Measurements from ENCODE around the gene CA12.

The CA12 gene

GRCh38 chr15:63312286-63312685 lies 69.4 kb downstream of the CA12 start:
- no peak for DNase-seq

- DNase-seq: no peak
Measured at GRCh38 chr15:63310646-63311045, 71.0 kb downstream of the CA12 start.

GRCh38 chr15:63308947-63309346 lies 72.7 kb downstream of the CA12 start:
- DNase-seq: no peak

- DNase-seq: no peak
Measured at GRCh38 chr15:63308491-63308890, 73.2 kb downstream of the CA12 start.

GRCh38 chr15:63306492-63307073 lies 75.1 kb downstream of the CA12 start:
- no peak for DNase-seq

- DNase-seq: no peak
Measured at GRCh38 chr15:63305260-63305659, 76.4 kb downstream of the CA12 start.

- DNase-seq: no peak
Measured at GRCh38 chr15:63301088-63301487, 80.6 kb downstream of the CA12 start.

- DNase-seq: no peak
Measured at GRCh38 chr15:63299943-63300575, 81.6 kb downstream of the CA12 start.

- no peak for DNase-seq
Measured at GRCh38 chr15:63296195-63296594, 85.5 kb downstream of the CA12 start.

- no peak for DNase-seq
Measured at GRCh38 chr15:63295341-63295740, 86.3 kb downstream of the CA12 start.

GRCh38 chr15:63294359-63294758 lies 87.3 kb downstream of the CA12 start:
- no peak for DNase-seq

GRCh38 chr15:63292771-63293170 lies 88.9 kb downstream of the CA12 start:
- DNase-seq: no peak

- no peak for DNase-seq
Measured at GRCh38 chr15:63292241-63292640, 89.4 kb downstream of the CA12 start.

- DNase-seq: no peak
Measured at GRCh38 chr15:63291507-63291906, 90.1 kb downstream of the CA12 start.

GRCh38 chr15:63288778-63289378 lies 92.8 kb downstream of the CA12 start:
- peak in 1 of 51 donors; percentile 54 for DNase-seq

- peak in 1 of 51 donors; percentile 18 for DNase-seq
Measured at GRCh38 chr15:63288342-63288741, 93.3 kb downstream of the CA12 start.

- no peak for DNase-seq
Measured at GRCh38 chr15:63287109-63287508, 94.5 kb downstream of the CA12 start.

- DNase-seq: no peak
Measured at GRCh38 chr15:63284335-63284734, 97.3 kb downstream of the CA12 start.

- DNase-seq: no peak
Measured at GRCh38 chr15:63283126-63283525, 98.5 kb downstream of the CA12 start.

GRCh38 chr15:63277893-63278456 lies 103.7 kb downstream of the CA12 start:
- DNase-seq: peak in 9 of 51 donors; percentile 11 to 66 (median 20)

GRCh38 chr15:63277038-63277892 lies 104.4 kb downstream of the CA12 start, which contains the start of gene APH1B:
TSS of gene APH1B (plus strand) at chr15:63277605. CDS start at chr15:63277624, 19 bp downstream.
- DNase-seq: peak; percentile 39 to 94 (median 76)
